Testis (tissue), 2 donors: ENCODE data around the gene SEMA3D.

Experiments
- CTCF ChIP-seq, 3 experiments: fragments of 450-650 bp in 2 of 3; fragments of 200-600 bp in 1 of 3; sonication (generic) in 1 of 3; IDR thresholded peaks; one replicate each; pipeline ENCODE4 v1.5.1; 2016 to 2019; ENCODE audit warnings: antibody characterized with exemption in 3 of 3, mild to moderate bottlenecking in 2 of 3, moderate library complexity in 1 of 3
- POLR2A ChIP-seq: fragments of 450-650 bp; IDR thresholded peaks from one replicate; pipeline ENCODE4 v1.6.1; 2017; ENCODE audit warnings: antibody characterized with exemption, mild to moderate bottlenecking, moderate library complexity

- TF ChIP-seq CTCF (IDR thresholded peaks at IDR 0.05) (no peak), POLR2A (no peak)
Observed at GRCh38 chr7:85176197-85176596, 10.7 kb downstream of the SEMA3D start.
